NB4 (cell line): ENCODE data around the gene RARRES1.

ENCODE experiments used
- DNase-seq: peaks from one replicate; pipeline ENCODE4 v3.0.0; 2010; ENCODE audit warnings: low read depth
- H3K4me3 ChIP-seq: one replicate; pipeline ENCODE4 v1.5.1; 2011; ENCODE audit warnings: mild to moderate bottlenecking, low read depth, low read length, moderate library complexity
- CTCF ChIP-seq: IDR thresholded peaks from one replicate; pipeline ENCODE4 v1.5.1; 2012; ENCODE audit warnings: low read depth, low read length
- MAX ChIP-seq: IDR thresholded peaks from 2 replicates; pipeline ENCODE4 v1.6.1; 2011; ENCODE audit warnings: low read depth, low read length
- MYC ChIP-seq: IDR thresholded peaks from 2 replicates; pipeline ENCODE4 v1.6.1; 2011; ENCODE audit warnings: low read depth, low read length
- POLR2A ChIP-seq: IDR thresholded peaks from 2 replicates; pipeline ENCODE4 v1.6.1; 2011; ENCODE audit warnings: mild to moderate bottlenecking; ENCODE audit not compliant: insufficient read length; ENCODE audit errors: extremely low read depth

RARRES1 gene

GRCh38 chr3:158739078-158739477 is 6.8 kb upstream of the RARRES1 start:
- TF ChIP-seq MYC: no peak
- no peak for TF ChIP-seq CTCF
- no peak for TF ChIP-seq POLR2A
- no peak for TF ChIP-seq MAX
- H3K4me3 ChIP-seq: no peak overlapping the region
- no peak for DNase-seq

- TF ChIP-seq CTCF: no peak
- TF ChIP-seq MAX: no peak
- TF ChIP-seq POLR2A: no peak
- no peak for TF ChIP-seq MYC
- no peak for DNase-seq
- no peak overlapping the region for H3K4me3 ChIP-seq
Measured at GRCh38 chr3:158738653-158739052, 6.4 kb upstream of the RARRES1 start.

- DNase-seq: no peak
- no peak overlapping the region for H3K4me3 ChIP-seq
- TF ChIP-seq MYC: no peak
- TF ChIP-seq POLR2A: no peak
- no peak for TF ChIP-seq CTCF
- TF ChIP-seq MAX: no peak
Measured at GRCh38 chr3:158737976-158738615, 5.8 kb upstream of the RARRES1 start.

- no peak for DNase-seq
- H3K4me3 ChIP-seq: no peak overlapping the region
- TF ChIP-seq MYC: no peak
Measured at GRCh38 chr3:158737410-158737809, 5.2 kb upstream of the RARRES1 start.

- no peak for DNase-seq
- H3K4me3 ChIP-seq: no peak overlapping the region
- TF ChIP-seq POLR2A (no peak), CTCF (no peak), MYC (no peak), MAX (no peak)
Measured at GRCh38 chr3:158735296-158736033, 3.2 kb upstream of the RARRES1 start.

GRCh38 chr3:158733656-158734055 is 1.4 kb upstream of the RARRES1 start:
- TF ChIP-seq POLR2A: no peak
- TF ChIP-seq CTCF: no peak
- no peak for TF ChIP-seq MAX
- TF ChIP-seq MYC: no peak
- no peak for DNase-seq
- H3K4me3 ChIP-seq: no peak overlapping the region
